H1 (cell line): Measurements from ENCODE around the gene PDZD2. TPM values are rescaled to one million over a fixed set of nuclear protein-coding genes. Genes with fewer than 3 reads are reported as not detected.

Source experiments
- CTCF ChIA-PET: fragments of 300-600 bp; sonication (Branson Sonifier 250); formaldehyde crosslinking; loops from one replicate; lab custom pipeline; 2021; ENCODE audit not compliant: partially characterized antibody; lab: Charles Lee
- POLR2A ChIA-PET: fragments of 300-600 bp; sonication (Branson Sonifier 250); formaldehyde crosslinking; loops from one replicate; lab custom pipeline; 2021; ENCODE audit warnings: inconsistent platforms; ENCODE audit not compliant: partially characterized antibody; lab: Charles Lee
- DNase-seq, 2 experiments: peaks; one replicate each; pipeline versions ENCODE4 v3.0.0 to v3.0.0-alpha.2; 2010 to 2022; ENCODE audit warnings: low spot score in 2 of 2, low read depth in 1 of 2, mixed read lengths in 1 of 2
- FAIRE-seq: peaks from 2 replicates; lab custom pipeline; 2011; peaks lifted over from hg19 to GRCh38; lab: Jason Lieb, UNC
- H2AFZ ChIP-seq: 2 replicates; pipeline ENCODE4 v1.8.1; 2012; ENCODE audit warnings: low read length, inconsistent platforms
- H2AK5ac ChIP-seq: 2 replicates; pipeline ENCODE4 v1.6.1; 2013; ENCODE audit warnings: low read depth, low read length
- H2BK120ac ChIP-seq: replicated peaks from 2 replicates; pipeline ENCODE3; 2013; ENCODE audit warnings: low read depth, low read length, inconsistent platforms
- H2BK12ac ChIP-seq: 2 replicates; pipeline ENCODE4 v1.6.1; 2013; ENCODE audit warnings: low read depth, low read length
- H2BK15ac ChIP-seq: 2 replicates; pipeline ENCODE4 v1.6.1; 2013; ENCODE audit warnings: low read length
- H2BK20ac ChIP-seq: 2 replicates; pipeline ENCODE4 v1.6.1; 2013; ENCODE audit warnings: low read length
- H2BK5ac ChIP-seq: 2 replicates; pipeline ENCODE4 v1.6.1; 2013; ENCODE audit warnings: low read depth, low read length
- H3K14ac ChIP-seq: 2 replicates; pipeline ENCODE4 v1.6.1; 2013; ENCODE audit warnings: inconsistent platforms; ENCODE audit not compliant: insufficient read length
- H3K18ac ChIP-seq: 2 replicates; pipeline ENCODE4 v1.6.1; 2013; ENCODE audit warnings: low read length; ENCODE audit errors: extremely low read depth
- H3K23ac ChIP-seq: 2 replicates; pipeline ENCODE4 v1.6.1; 2013; ENCODE audit warnings: inconsistent platforms; ENCODE audit not compliant: insufficient read length
- H3K23me2 ChIP-seq: 2 replicates; pipeline ENCODE4 v1.6.1; 2013; ENCODE audit warnings: low read depth, low read length
- H3K27ac ChIP-seq: 2 replicates; pipeline ENCODE4 v1.6.1; 2011; ENCODE audit warnings: low read depth, low read length, inconsistent platforms
- H3K27me3 ChIP-seq, 4 experiments: replicated peaks in 1 of 4; 1 replicate in 1 of 4; 2 replicates in 3 of 4; pipeline versions ENCODE4 v1.6.1 to v1.8.1; 2011 to 2013; ENCODE audit warnings: low read length in 3 of 4, mild to moderate bottlenecking in 3 of 4, inconsistent platforms in 2 of 4, mixed read lengths in 2 of 4, moderate library complexity in 1 of 4; ENCODE audit not compliant: control insufficient read depth in 3 of 4, insufficient read depth in 3 of 4; ENCODE audit errors: extremely low read depth in 1 of 4
- H3K36me3 ChIP-seq, 4 experiments: 2 replicates each; pipeline versions ENCODE4 v1.6.1 to v1.8.1; 2011 to 2013; ENCODE audit warnings: mild to moderate bottlenecking in 4 of 4, low read length in 3 of 4, moderate library complexity in 2 of 4, control low read depth in 1 of 4, inconsistent platforms in 1 of 4; ENCODE audit not compliant: insufficient read depth in 4 of 4, control insufficient read depth in 2 of 4
- H3K4ac ChIP-seq: replicated peaks from 2 replicates; pipeline ENCODE3; 2013; ENCODE audit warnings: low read length, low read depth, mixed read lengths, inconsistent platforms; ENCODE audit not compliant: insufficient read length
- H3K4me1 ChIP-seq, 4 experiments: replicated peaks in 1 of 4; 1 replicate in 1 of 4; 2 replicates in 3 of 4; pipeline versions ENCODE4 v1.6.1 to v1.8.1; 2011 to 2013; ENCODE audit warnings: low read length in 3 of 4, inconsistent platforms in 2 of 4, mixed read lengths in 1 of 4; ENCODE audit not compliant: insufficient read depth in 4 of 4, control insufficient read depth in 3 of 4
- H3K4me2 ChIP-seq, 2 experiments: 2 replicates each; pipeline versions ENCODE4 v1.6.1 to v1.8.1; 2011 to 2013; ENCODE audit warnings: low read depth in 2 of 2, low read length in 2 of 2, control low read depth in 1 of 2, inconsistent platforms in 1 of 2, mild to moderate bottlenecking in 1 of 2; ENCODE audit not compliant: insufficient read depth in 1 of 2
- H3K4me3 ChIP-seq, 4 experiments: fragments of 200-600, 300-600 bp in 1 of 4; sonication (generic), shearing (Covaris generic), sonication (Bioruptor Twin) in 1 of 4; 2 replicates each; pipeline versions ENCODE4 v1.5.1 to v1.8.1; 2011 to 2016; ENCODE audit warnings: low read length in 4 of 4, low read depth in 3 of 4, control low read depth in 2 of 4, inconsistent platforms in 2 of 4, mild to moderate bottlenecking in 2 of 4, mixed read lengths in 1 of 4, moderate library complexity in 1 of 4; ENCODE audit not compliant: insufficient read depth in 2 of 4; ENCODE audit errors: extremely low read depth in 1 of 4
- H3K56ac ChIP-seq: replicated peaks from 2 replicates; pipeline ENCODE3; 2013; ENCODE audit warnings: low read depth, mild to moderate bottlenecking, mixed read lengths, low read length, inconsistent platforms; ENCODE audit not compliant: insufficient read length
- H3K79me1 ChIP-seq: 2 replicates; pipeline ENCODE4 v1.6.1; 2013; ENCODE audit warnings: low read depth, low read length, control low read depth
- H3K79me2 ChIP-seq, 2 experiments: 2 replicates each; pipeline versions ENCODE4 v1.6.1 to v1.8.1; 2012 to 2013; ENCODE audit warnings: low read length in 2 of 2, mild to moderate bottlenecking in 2 of 2, inconsistent platforms in 1 of 2; ENCODE audit not compliant: insufficient read depth in 2 of 2, control insufficient read depth in 1 of 2
- H3K9ac ChIP-seq, 4 experiments: replicated peaks in 1 of 4; 1 replicate in 1 of 4; 2 replicates in 3 of 4; pipeline versions ENCODE4 v1.6.1 to v1.8.1; 2011 to 2013; ENCODE audit warnings: low read depth in 3 of 4, low read length in 3 of 4, control low read depth in 2 of 4, mild to moderate bottlenecking in 2 of 4, moderate library complexity in 2 of 4, inconsistent platforms in 1 of 4; ENCODE audit errors: extremely low read depth in 1 of 4
- H3K9me3 ChIP-seq, 2 experiments: 2 replicates each; pipeline versions ENCODE4 v1.6.1 to v1.8.1; 2012 to 2013; ENCODE audit warnings: mild to moderate bottlenecking in 2 of 2, moderate library complexity in 2 of 2, control low read depth in 1 of 2, inconsistent platforms in 1 of 2, low read depth in 1 of 2, low read length in 1 of 2, mixed read lengths in 1 of 2; ENCODE audit not compliant: insufficient read depth in 2 of 2
- H4K20me1 ChIP-seq, 2 experiments: replicated peaks in 1 of 2; 2 replicates each; pipeline versions ENCODE3 to v1.8.1; 2011 to 2013; ENCODE audit warnings: inconsistent platforms in 2 of 2, low read length in 2 of 2, mild to moderate bottlenecking in 1 of 2; ENCODE audit not compliant: insufficient read depth in 2 of 2, control insufficient read depth in 1 of 2
- H4K5ac ChIP-seq: 2 replicates; pipeline ENCODE4 v1.6.1; 2013; ENCODE audit warnings: low read length, low read depth, mixed read lengths, inconsistent platforms; ENCODE audit not compliant: insufficient read length
- H4K8ac ChIP-seq: 2 replicates; pipeline ENCODE4 v1.8.0; 2013; ENCODE audit warnings: mild to moderate bottlenecking, moderate library complexity, low read length, inconsistent platforms; ENCODE audit not compliant: insufficient read depth; ENCODE audit errors: extremely low read depth
- H4K91ac ChIP-seq: replicated peaks from 2 replicates; pipeline ENCODE3; 2013; ENCODE audit warnings: low read length, mixed read lengths, inconsistent platforms; ENCODE audit not compliant: insufficient read length
- BRCA1 ChIP-seq: IDR thresholded peaks from 2 replicates; pipeline ENCODE4 v1.6.1; 2012; ENCODE audit warnings: low read depth, low read length, improper control_type of control experiment
- TBP ChIP-seq: IDR thresholded peaks from 2 replicates; pipeline ENCODE4 v1.6.1; 2011; ENCODE audit warnings: low read depth, low read length, improper control_type of control experiment
- WGBS, 2 experiments: shearing (Covaris generic) in 1 of 2; methylation state at CpG; one replicate each; pipeline versions ENCODE4 v1.1.6 to v1.1.7; 2013 to 2015; ENCODE audit warnings: low lambda C conversion rate in 2 of 2, mixed read lengths in 2 of 2, inconsistent platforms in 1 of 2, low coverage in 1 of 2, missing lambda C conversion rate in 1 of 2; ENCODE audit not compliant: insufficient replicate concordance in 2 of 2, insufficient coverage in 1 of 2, insufficient read length in 1 of 2; ENCODE audit errors: extremely low coverage in 1 of 2, missing lambda C conversion rate in 1 of 2; 5-methylcytosine and 5-hydroxymethylcytosine counted together
- polyA plus RNA-seq, 7 experiments: library from polyadenylated mRNA; depleted of rRNA in 3 of 7; stranded (reverse) in 5 of 7; unstranded in 2 of 7; fragments of >200 nt in 5 of 7; fragments of 200-250 nt in 2 of 7; gene quantifications; 1 replicate in 5 of 7; 2 replicates in 1 of 7; 4 replicates in 1 of 7; pipeline versions ENCODE4 v1.2.1 to v1.2.3, GENCODE V29; 2011 to 2013; ENCODE audit warnings: missing spikeins in 2 of 7, mixed read lengths in 2 of 7
- total RNA-seq: library from RNA; stranded (reverse); fragmentation: NEBNext Ultra II Directional; extraction: Animal tissue kit (Norgen Biotek cat#: 25700); gene quantifications from 2 replicates; pipeline ENCODE4 v1.2.1, GENCODE V29; 2021

PDZD2 gene
- total and polyA plus RNA-seq, 2 of the 8 experiments (the other 6 are each of a cell fraction or from before 2014, with no cell fraction given), result 1.2 to 6.8 TPM

DNA sequence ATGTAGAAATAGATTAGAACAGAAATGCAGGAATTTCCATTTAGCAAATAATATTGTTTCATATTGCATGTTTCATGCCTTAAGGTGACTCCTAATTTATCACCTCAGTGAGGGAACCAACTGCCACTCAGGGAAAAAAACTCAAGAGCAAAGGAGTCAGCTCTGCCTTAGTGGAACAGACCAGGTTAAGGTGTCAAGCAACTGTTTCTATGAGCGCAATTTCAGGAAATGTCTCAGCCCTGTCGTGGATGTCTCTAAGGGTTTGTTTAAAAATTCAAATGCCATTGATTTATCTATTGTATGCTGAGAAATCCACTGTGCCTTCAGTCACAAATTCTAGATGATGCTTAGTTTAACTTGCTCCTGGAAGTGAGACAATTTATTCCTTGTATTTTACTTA, 34.7 kb upstream of the PDZD2 start:
- no peak for FAIRE-seq
- CTCF ChIA-PET, result interaction anchor here (0.9 to 2.0 kb wide), 4 partner anchors 9 to 205 kb away, joined by 3 to 13 read pairs (median 4); partner anchors contain the start of gene PDZD2
- no peak overlapping the region for H2AK5ac ChIP-seq

More for the DNA sequence above, 34.7 kb upstream of the PDZD2 start:
- Histone ChIP-seq H4K20me1 (no peaks in the 10 kb centered on the region), H2BK12ac (no peak overlapping the region), H3K56ac (no peak overlapping the region), H3K4me3 (no peak overlapping the region), H4K8ac (no peak overlapping the region), H3K36me3 (no peaks in the 10 kb centered on the region), H3K23me2 (no peaks in the 10 kb centered on the region), H3K27me3 (no peaks in the 10 kb centered on the region), H3K4me2 (no peak overlapping the region), H3K79me1 (no peaks in the 10 kb centered on the region), H2BK15ac (no peak overlapping the region), H2AFZ (no peak overlapping the region), H3K23ac (no peak overlapping the region), H3K4me1 (no peaks in the 10 kb centered on the region), H2BK5ac (no peak overlapping the region), H2BK20ac (no peak overlapping the region), H3K79me2 (no peaks in the 10 kb centered on the region), H3K18ac (no peak overlapping the region), H2BK120ac (no peak overlapping the region), H4K5ac (no peak overlapping the region), H3K4ac (no peak overlapping the region), H3K9ac (no peak overlapping the region), H3K9me3 (no peaks in the 10 kb centered on the region), H4K91ac (no peak overlapping the region), H3K14ac (no peak overlapping the region), H3K27ac (no peak overlapping the region)
- 87% methylated on average over 2 of the region's 2 CpGs; no CpG with 5 or more reads in 1 of the 2 experiments for WGBS, 2 experiments
- DNase-seq, result no peak
- TF ChIP-seq BRCA1 (no peak), TBP (no peak)
- POLR2A ChIA-PET, result no interaction called here
